Neuronal stem cell (in vitro differentiated cells): ENCODE results near the gene PGBD1.

ENCODE experiments used
- DNase-seq: peaks from one replicate; pipeline ENCODE4 v3.0.0-alpha.2; 2013; ENCODE audit warnings: low spot score
- H2AFZ ChIP-seq: one replicate; pipeline ENCODE4 v1.6.1; 2013; ENCODE audit warnings: mild to moderate bottlenecking, low read length, inconsistent platforms
- H2AK5ac ChIP-seq: 2 replicates; pipeline ENCODE4 v1.6.1; 2013; ENCODE audit warnings: low read depth, mild to moderate bottlenecking, inconsistent platforms, low read length, moderate library complexity, mixed read lengths
- H2BK120ac ChIP-seq: 2 replicates; pipeline ENCODE4 v1.6.1; 2013; ENCODE audit warnings: low read depth, mild to moderate bottlenecking, inconsistent platforms, low read length, moderate library complexity, mixed read lengths
- H2BK12ac ChIP-seq: one replicate; pipeline ENCODE4 v1.6.1; 2013; ENCODE audit warnings: low read length, inconsistent platforms
- H2BK15ac ChIP-seq: 2 replicates; pipeline ENCODE4 v1.6.1; 2013; ENCODE audit warnings: mild to moderate bottlenecking, low read length, inconsistent platforms, mixed read lengths
- H2BK5ac ChIP-seq: one replicate; pipeline ENCODE4 v1.6.1; 2013; ENCODE audit warnings: inconsistent platforms, mild to moderate bottlenecking, low read length, moderate library complexity
- H3K14ac ChIP-seq: one replicate; pipeline ENCODE4 v1.6.1; 2013; ENCODE audit warnings: low read length, inconsistent platforms
- H3K18ac ChIP-seq: 2 replicates; pipeline ENCODE4 v1.6.1; 2013; ENCODE audit warnings: low read length, inconsistent platforms
- H3K23ac ChIP-seq: 2 replicates; pipeline ENCODE4 v1.6.1; 2013; ENCODE audit warnings: low read depth, mild to moderate bottlenecking, mixed read lengths, low read length, inconsistent platforms; ENCODE audit not compliant: poor library complexity
- H3K27ac ChIP-seq: replicated peaks from 3 replicates; pipeline ENCODE4 v1.5.1; 2013; ENCODE audit warnings: low read length, inconsistent platforms
- H3K27me3 ChIP-seq, 3 experiments: 2 replicates each; pipeline ENCODE4 v1.6.1; 2013; ENCODE audit warnings: low read length in 3 of 3, mild to moderate bottlenecking in 2 of 3, inconsistent platforms in 1 of 3, low read depth in 1 of 3, mixed read lengths in 1 of 3, moderate library complexity in 1 of 3; ENCODE audit not compliant: control insufficient read depth in 3 of 3, insufficient read depth in 3 of 3
- H3K36me3 ChIP-seq, 2 donors: replicated peaks in 1 of 2; 2 replicates each; pipeline ENCODE4 v1.6.1; 2013; ENCODE audit warnings: low read length in 2 of 2; ENCODE audit not compliant: control insufficient read depth in 2 of 2, insufficient read depth in 2 of 2
- H3K4ac ChIP-seq: 2 replicates; pipeline ENCODE4 v1.6.1; 2013; ENCODE audit warnings: inconsistent platforms, mild to moderate bottlenecking, low read length, moderate library complexity
- H3K4me1 ChIP-seq, 2 donors: 1 replicate in 1 of 2; 2 replicates in 1 of 2; pipeline ENCODE4 v1.6.1; 2013; ENCODE audit warnings: low read length in 2 of 2, low read depth in 1 of 2; ENCODE audit not compliant: control insufficient read depth in 2 of 2, insufficient read depth in 1 of 2
- H3K4me2 ChIP-seq: one replicate; pipeline ENCODE4 v1.6.1; 2013; ENCODE audit warnings: mild to moderate bottlenecking, low read length, inconsistent platforms; ENCODE audit not compliant: insufficient read depth, poor library complexity, severe bottlenecking
- H3K4me3 ChIP-seq, 2 donors: 2 replicates each; pipeline ENCODE4 v1.5.1; 2013; ENCODE audit warnings: low read length in 2 of 2, mild to moderate bottlenecking in 2 of 2, inconsistent platforms in 1 of 2, moderate library complexity in 1 of 2
- H3K79me1 ChIP-seq: one replicate; pipeline ENCODE4 v1.6.1; 2013; ENCODE audit warnings: low read depth, mild to moderate bottlenecking, inconsistent platforms, low read length, moderate library complexity
- H3K9ac ChIP-seq: one replicate; pipeline ENCODE4 v1.6.1; 2013; ENCODE audit warnings: mild to moderate bottlenecking, low read depth, low read length, inconsistent platforms; ENCODE audit not compliant: poor library complexity
- H3K9me3 ChIP-seq, 2 donors: replicated peaks in 1 of 2; 2 replicates each; pipeline versions ENCODE3 to v1.6.1; 2013; ENCODE audit warnings: low read length in 2 of 2, mild to moderate bottlenecking in 2 of 2, inconsistent platforms in 1 of 2, low read depth in 1 of 2, mixed read lengths in 1 of 2, moderate library complexity in 1 of 2; ENCODE audit not compliant: control insufficient read depth in 2 of 2, insufficient read depth in 1 of 2
- H4K8ac ChIP-seq: one replicate; pipeline ENCODE4 v1.6.1; 2013; ENCODE audit warnings: low read depth, mild to moderate bottlenecking, inconsistent platforms, low read length, moderate library complexity
- H4K91ac ChIP-seq: one replicate; pipeline ENCODE4 v1.6.1; 2013; ENCODE audit warnings: low read length, low read depth, mild to moderate bottlenecking, inconsistent platforms; ENCODE audit not compliant: poor library complexity
- WGBS, 2 donors: extraction: QIAGEN DNeasy Blood & Tissue Kit; methylation state at CpG; one replicate each; pipeline ENCODE4 v1.1.7; 2013; ENCODE audit warnings: missing lambda C conversion rate in 2 of 2, mixed read lengths in 1 of 2; ENCODE audit not compliant: insufficient read length in 2 of 2, insufficient replicate concordance in 1 of 2; ENCODE audit errors: extremely low coverage in 2 of 2; 5-methylcytosine and 5-hydroxymethylcytosine counted together

The PGBD1 gene

DNA sequence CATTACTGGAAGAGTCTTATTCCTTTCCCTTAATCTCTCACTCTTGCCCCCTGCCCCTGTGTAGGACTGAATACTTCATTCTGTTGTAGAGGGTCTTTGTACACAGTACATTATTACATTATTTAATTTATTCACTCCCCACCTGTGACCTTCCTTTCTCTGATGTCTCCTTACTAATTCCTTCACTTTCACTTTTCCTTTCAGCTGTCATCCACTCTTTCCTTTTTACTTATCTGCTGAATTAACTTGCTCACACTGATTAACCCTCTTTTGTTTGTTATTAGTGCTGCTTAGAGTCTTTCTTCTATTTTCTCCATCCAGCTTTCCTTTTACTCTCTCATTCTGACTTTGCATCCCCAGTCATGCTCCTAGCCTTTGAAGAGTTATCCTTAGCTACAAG lies 6.5 kb upstream of the PGBD1 start:
- H3K14ac ChIP-seq = no peak overlapping the region
- no peak overlapping the region for H3K4ac ChIP-seq
- DNase-seq = no peak
- no peak overlapping the region for H2BK5ac ChIP-seq
- no peak overlapping the region for H3K9ac ChIP-seq
- H3K4me2 ChIP-seq = no peak overlapping the region
- no peak overlapping the region for H2BK120ac ChIP-seq
- no peak overlapping the region for H3K23ac ChIP-seq
- H3K27me3 ChIP-seq = no peaks in the 10 kb centered on the region
- no peaks in the 10 kb centered on the region for H3K79me1 ChIP-seq
- H3K27ac ChIP-seq = no peak overlapping the region
- H4K91ac ChIP-seq = no peak overlapping the region
- H2AK5ac ChIP-seq = no peak overlapping the region
- H3K36me3 ChIP-seq = peaks cover 15 to 72% of the 10 kb centered on the region in 2 donors
- no peaks in the 10 kb centered on the region for H3K4me1 ChIP-seq
- H2BK12ac ChIP-seq = no peak overlapping the region
- no peak overlapping the region for H2AFZ ChIP-seq
- H2BK15ac ChIP-seq = no peak overlapping the region
- H3K4me3 ChIP-seq = no peak overlapping the region
- H4K8ac ChIP-seq = no peak overlapping the region
- H3K9me3 ChIP-seq = no peaks in the 10 kb centered on the region
- no peak overlapping the region for H3K18ac ChIP-seq

GRCh38 chr6:28277746-28278145 lies 3.6 kb upstream of the PGBD1 start:
- Histone ChIP-seq H3K23ac (no peak overlapping the region), H3K4me2 (no peak overlapping the region), H3K27me3 (no peaks in the 10 kb centered on the region), H2AFZ (no peak overlapping the region), H4K91ac (no peak overlapping the region), H3K14ac (no peak overlapping the region), H2BK5ac (no peak overlapping the region), H3K27ac (no peak overlapping the region), H3K79me1 (no peaks in the 10 kb centered on the region), H3K36me3 (peaks cover 9 to 56% of the 10 kb centered on the region in 2 donors), H3K4ac (no peak overlapping the region), H2BK15ac (no peak overlapping the region), H3K9me3 (no peaks in the 10 kb centered on the region), H2AK5ac (no peak overlapping the region), H3K9ac (no peak overlapping the region), H2BK12ac (no peak overlapping the region), H3K4me3 (no peak overlapping the region), H2BK120ac (no peak overlapping the region), H4K8ac (no peak overlapping the region), H3K4me1 (peaks cover 2 to 4% of the 10 kb centered on the region in 2 donors), H3K18ac (no peak overlapping the region)
- no peak for DNase-seq
- WGBS, 2 donors = no CpG with 5 or more reads among the region's 3 CpGs

DNA sequence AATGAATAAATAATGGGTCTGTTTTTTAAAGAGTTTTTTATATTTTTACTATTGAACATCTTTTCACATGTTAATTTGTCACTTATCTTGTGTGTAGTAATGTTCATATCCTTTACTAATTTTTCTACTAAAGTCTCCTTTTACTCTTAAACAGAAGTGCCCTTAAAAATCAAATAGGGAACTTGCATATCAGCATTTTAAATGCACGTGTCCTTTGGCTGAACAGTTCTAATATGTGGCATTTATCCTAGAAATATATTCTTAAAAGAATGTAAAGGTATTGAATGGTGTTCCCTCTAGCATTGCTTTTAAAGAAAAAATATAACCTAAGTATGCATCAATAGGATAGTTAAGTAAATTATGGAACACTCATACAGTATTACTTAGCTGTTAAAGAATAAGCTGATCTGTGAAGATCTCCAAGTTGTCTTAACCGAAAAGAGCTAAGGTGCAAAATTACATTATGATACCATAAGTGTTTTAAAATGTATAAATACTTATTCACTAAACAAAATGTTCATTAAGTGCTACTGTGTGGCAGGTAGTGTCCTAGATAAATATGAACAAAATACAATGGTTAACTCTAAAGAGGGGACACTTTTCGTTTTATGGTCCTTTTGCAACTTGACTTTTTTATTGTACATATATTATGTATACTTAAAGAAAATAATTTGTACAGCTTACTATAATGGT lies 631 bp upstream of the PGBD1 start:
- Histone ChIP-seq H3K27ac (no peak overlapping the region), H2BK5ac (no peak overlapping the region), H3K18ac (no peak overlapping the region), H4K91ac (no peak overlapping the region), H3K79me1 (no peaks in the 10 kb centered on the region), H3K14ac (no peak overlapping the region), H4K8ac (no peak overlapping the region), H3K4me1 (peaks cover 2 to 4% of the 10 kb centered on the region in 2 donors), H3K27me3 (no peaks in the 10 kb centered on the region), H3K4me2 (peak overlapping the region; percentile 70), H3K4ac (no peak overlapping the region), H2AK5ac (no peak overlapping the region), H2BK120ac (no peak overlapping the region), H3K36me3 (peaks cover 12 to 54% of the 10 kb centered on the region in 2 donors), H3K4me3 (peak overlapping the region; percentile 57 to 72), H2BK15ac (no peak overlapping the region), H2AFZ (peak overlapping the region; percentile 89), H3K9me3 (no peaks in the 10 kb centered on the region), H2BK12ac (no peak overlapping the region), H3K9ac (no peak overlapping the region), H3K23ac (no peak overlapping the region)
- no CpG with 5 or more reads among the region's 3 CpGs for WGBS, 2 donors
- no peak for DNase-seq

GRCh38 chr6:28282926-28283325 lies 1.6 kb downstream of the PGBD1 start:
- Histone ChIP-seq H2BK12ac (no peak overlapping the region), H2BK15ac (no peak overlapping the region)
- DNase-seq = no peak

More at GRCh38 chr6:28282926-28283325, 1.6 kb downstream of the PGBD1 start:
- Histone ChIP-seq H3K27ac (no peak overlapping the region), H3K79me1 (peaks cover 2% of the 10 kb centered on the region), H3K4me3 (peak overlapping the region in 1 of 2 donors; percentile 72), H2AFZ (no peak overlapping the region), H4K8ac (no peak overlapping the region), H3K4me1 (peaks cover 2 to 4% of the 10 kb centered on the region in 2 donors), H2AK5ac (no peak overlapping the region), H2BK120ac (no peak overlapping the region), H3K9ac (no peak overlapping the region), H3K18ac (no peak overlapping the region), H3K23ac (no peak overlapping the region), H3K4ac (no peak overlapping the region), H3K14ac (no peak overlapping the region), H3K4me2 (no peak overlapping the region), H4K91ac (no peak overlapping the region), H3K27me3 (no peaks in the 10 kb centered on the region), H3K9me3 (peaks cover under 1 to 3% of the 10 kb centered on the region in 2 donors), H2BK5ac (no peak overlapping the region), H3K36me3 (peaks cover 13 to 54% of the 10 kb centered on the region in 2 donors)
- no CpG with 5 or more reads among the region's 2 CpGs for WGBS, 2 donors
